Mammary epithelial cell (primary cell): ENCODE results near the gene VWC2L.

ENCODE experiments used
- CTCF ChIP-seq, 2 donors: IDR thresholded peaks in 1 of 2; conservative IDR thresholded peaks in 1 of 2; 2 replicates each; pipeline ENCODE4 v1.5.1; 2011 to 2012; ENCODE audit warnings: inconsistent platforms in 2 of 2, low read length in 2 of 2, mild to moderate bottlenecking in 2 of 2, control low read depth in 1 of 2, low read depth in 1 of 2; ENCODE audit not compliant: insufficient read depth in 1 of 2; ENCODE audit errors: extremely low read depth in 1 of 2
- EZH2 ChIP-seq: IDR thresholded peaks from 2 replicates; pipeline ENCODE4 v1.6.1; 2012; ENCODE audit warnings: low read length, inconsistent platforms, borderline replicate concordance

GRCh38 chr2:214604861-214605260 is 194.0 kb downstream of the VWC2L start:
- no peak for TF ChIP-seq CTCF (conservative IDR thresholded peaks at IDR 0.05 in 1 of 2, IDR thresholded peaks at IDR 0.05 in 1 of 2; ENCODE audit: extremely low read depth in 1 of 2, insufficient read depth in 1 of 2, low read depth in 1 of 2, low read length in 2 of 2)
- no peak for TF ChIP-seq EZH2
